RWPE1 (cell line): Measurements from ENCODE around the gene CLCA1.
A peak's percentile ranks its signal among the peaks of the same experiment; 100 is the strongest.

Source experiments
- CTCF ChIA-PET: fragments of 350-600 bp; sonication (Branson Sonifier 250); formaldehyde crosslinking; extraction: SDS; loops from one replicate; lab custom pipeline; 2021; lab: Yijun Ruan, JAX
- POLR2A ChIA-PET: fragments of 400-600 bp; formaldehyde crosslinking; extraction: SDS; loops from one replicate; lab custom pipeline; 2020; ENCODE audit warnings: antibody characterized with exemption; ENCODE audit not compliant: low non-redundant PET; lab: Yijun Ruan, JAX
- DNase-seq: peaks from one replicate; pipeline ENCODE4 v3.0.0; 2012; ENCODE audit warnings: low spot score
- H3K27ac ChIP-seq: fragments of 450-650 bp; 2 replicates; pipeline ENCODE4 v1.5.1; 2017
- CTCF ChIP-seq: fragments of 450-650 bp; conservative IDR thresholded peaks from 2 replicates; pipeline ENCODE4 v1.5.1; 2017; ENCODE audit warnings: low read depth, mild to moderate bottlenecking

CLCA1 gene

GRCh38 chr1:86542631-86543030, 73.9 kb downstream of the CLCA1 start:
- ChIA-PET POLR2A (no interaction called here), CTCF (interaction anchor here (0.5 to 1.3 kb wide), 2 partner anchors 38 to 162 kb away, joined by 3 to 4 read pairs; partner anchors contain the start of gene SH3GLB1)
- DNase-seq = peak; percentile 58

GRCh38 chr1:86546787-86547221, 78.1 kb downstream of the CLCA1 start, which contains the start of gene CLCA4:
Gene CLCA4, plus strand, starts transcription at chr1:86547078. Its CDS starts 42 bp downstream, at chr1:86547120.
- ChIA-PET CTCF (interaction anchor here (0.7 kb wide), 1 partner anchor 130 kb away, joined by 3 read pairs; no protein-coding TSS in a partner anchor), POLR2A (no interaction called here)
- DNase-seq = peak; percentile 82
- TF ChIP-seq CTCF = no peak
- no peak within 1 kb of the TSS for H3K27ac ChIP-seq

More at GRCh38 chr1:86542631-86543030, 73.9 kb downstream of the CLCA1 start:
- no peak for TF ChIP-seq CTCF
- H3K27ac ChIP-seq = no peak overlapping the region

GRCh38 chr1:86548839-86549238, 80.1 kb downstream of the CLCA1 start:
- no peak for DNase-seq
- TF ChIP-seq CTCF = no peak
- H3K27ac ChIP-seq = no peak overlapping the region
- ChIA-PET CTCF (no interaction called here), POLR2A (no interaction called here)
